Ectodermal cell (in vitro differentiated cells): ENCODE data around the gene ATP13A4.

Experiments
- H3K27ac ChIP-seq: 2 replicates; pipeline ENCODE4 v1.7.0; 2013; ENCODE audit warnings: mild to moderate bottlenecking, low read depth, low read length; ENCODE audit not compliant: insufficient read depth, poor library complexity, severe bottlenecking
- H3K27me3 ChIP-seq: 2 replicates; pipeline ENCODE4 v1.7.0; 2013; ENCODE audit warnings: mild to moderate bottlenecking, low read length; ENCODE audit not compliant: insufficient read depth, control insufficient read depth, poor library complexity, severe bottlenecking
- H3K36me3 ChIP-seq: one replicate; pipeline ENCODE4 v1.7.0; 2013; ENCODE audit warnings: low read length; ENCODE audit not compliant: control insufficient read depth, insufficient read depth
- H3K4me1 ChIP-seq: one replicate; pipeline ENCODE4 v1.7.0; 2013; ENCODE audit warnings: low read length; ENCODE audit not compliant: control insufficient read depth, insufficient read depth
- H3K4me3 ChIP-seq: 2 replicates; pipeline ENCODE4 v1.7.0; 2013; ENCODE audit warnings: low read depth, low read length, control low read depth; ENCODE audit not compliant: insufficient read depth
- H3K9me3 ChIP-seq: 2 replicates; pipeline ENCODE4 v1.7.0; 2013; ENCODE audit warnings: mild to moderate bottlenecking, low read length, moderate library complexity; ENCODE audit not compliant: control insufficient read depth
- WGBS, 2 experiments: methylation state at CpG; one replicate each; pipeline ENCODE4 v1.1.7; 2013; ENCODE audit warnings: missing lambda C conversion rate in 2 of 2; 5-methylcytosine and 5-hydroxymethylcytosine counted together

ATP13A4 gene

DNA sequence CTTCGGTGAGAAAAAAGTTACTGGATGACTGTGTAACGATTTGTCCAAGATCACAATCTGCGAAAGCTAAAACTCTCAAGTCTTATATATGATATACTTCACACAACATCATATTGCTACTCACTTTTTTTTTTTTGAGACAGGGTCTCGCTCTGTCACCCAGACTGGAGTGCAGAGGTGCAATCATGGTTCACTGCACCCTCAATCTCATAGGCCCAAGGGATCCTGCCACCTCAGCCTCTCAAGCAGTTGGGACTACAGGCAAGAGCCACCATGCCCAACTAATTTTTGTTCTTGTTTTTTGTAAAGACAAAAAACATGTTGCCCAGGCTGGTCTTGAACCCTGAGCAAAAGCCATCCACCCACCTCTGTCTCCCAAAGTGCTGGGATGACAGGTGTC lies 5.4 kb upstream of the ATP13A4 start:
- H3K36me3 ChIP-seq: no peaks in the 10 kb centered on the region
- peaks cover under 1% of the 10 kb centered on the region for H3K4me1 ChIP-seq
- no peak overlapping the region for H3K27ac ChIP-seq
- no peaks in the 10 kb centered on the region for H3K27me3 ChIP-seq
- WGBS, 2 experiments: 91 to 96% methylated on average over 4 of the region's 4 CpGs
- no peaks in the 10 kb centered on the region for H3K9me3 ChIP-seq
- no peak overlapping the region for H3K4me3 ChIP-seq

DNA sequence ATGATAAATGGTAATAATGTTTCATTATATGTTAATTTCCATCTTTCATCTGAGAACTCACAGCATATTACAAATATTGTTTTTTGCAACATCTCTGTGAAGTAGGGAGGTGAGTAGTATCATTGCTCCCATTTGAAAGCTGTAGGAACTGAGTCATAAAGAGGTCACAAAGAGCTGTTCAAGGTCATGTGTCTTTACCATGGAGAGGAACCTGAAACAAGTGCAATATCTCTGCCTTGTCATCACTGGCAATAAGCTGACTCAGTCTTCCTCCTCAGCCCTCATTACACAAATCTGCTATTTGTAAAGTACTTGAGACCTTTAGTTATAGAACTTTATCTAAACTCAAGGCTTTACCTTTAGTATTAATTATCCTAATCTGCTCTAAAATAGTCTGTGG lies 4.4 kb upstream of the ATP13A4 start:
- H3K36me3 ChIP-seq: no peaks in the 10 kb centered on the region
- H3K4me3 ChIP-seq: no peak overlapping the region
- peaks cover 6% of the 10 kb centered on the region for H3K4me1 ChIP-seq
- H3K9me3 ChIP-seq: no peaks in the 10 kb centered on the region
- no peak overlapping the region for H3K27ac ChIP-seq
- H3K27me3 ChIP-seq: no peaks in the 10 kb centered on the region

DNA sequence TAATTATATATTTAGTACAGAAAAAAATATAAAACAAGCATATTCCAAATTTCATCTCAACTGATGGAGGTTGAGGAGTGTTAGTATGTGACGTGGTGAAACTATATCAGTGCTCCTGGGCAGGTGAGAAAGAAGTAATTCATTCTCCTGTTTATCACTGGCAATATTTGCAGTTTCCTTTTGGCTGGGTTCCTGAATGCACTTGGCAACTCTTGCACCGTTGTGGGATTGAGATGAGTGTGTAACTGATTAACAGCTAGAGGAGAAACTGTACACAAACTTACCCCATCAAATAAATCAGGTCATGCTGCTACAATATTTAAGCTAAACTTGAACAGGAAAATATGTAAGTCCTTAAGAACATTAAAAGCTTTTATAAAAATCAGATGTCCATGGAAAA lies 2.1 kb upstream of the ATP13A4 start:
- Histone ChIP-seq H3K4me1 (peaks cover 6% of the 10 kb centered on the region), H3K36me3 (no peaks in the 10 kb centered on the region), H3K27me3 (no peaks in the 10 kb centered on the region), H3K9me3 (no peaks in the 10 kb centered on the region), H3K27ac (no peak overlapping the region), H3K4me3 (no peak overlapping the region)
- WGBS, 2 experiments: 71 to 100% methylated on average over 1 of the region's 2 CpGs

DNA sequence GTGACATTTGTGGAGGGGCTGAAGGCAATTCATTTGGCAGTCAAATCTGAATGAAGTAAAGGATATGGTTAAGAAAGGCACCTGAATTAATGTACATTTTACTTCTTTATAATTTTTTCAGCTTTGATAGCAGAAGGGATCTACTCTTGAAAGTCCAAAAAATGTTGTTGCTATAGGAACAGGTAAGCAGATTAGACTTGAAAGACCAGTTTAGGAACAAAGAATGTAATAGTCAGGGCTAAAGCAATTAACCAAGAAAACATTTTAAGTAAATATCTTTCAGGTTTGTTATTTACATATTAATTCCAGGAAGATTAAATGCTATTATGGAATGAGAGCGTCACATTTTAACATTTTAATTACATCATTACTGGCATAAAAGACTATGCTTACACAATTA lies 1.1 kb downstream of the ATP13A4 start:
- WGBS, 2 experiments: no CpG with 5 or more reads among the region's 1 CpG
- Histone ChIP-seq H3K27ac (no peak overlapping the region), H3K9me3 (no peaks in the 10 kb centered on the region), H3K4me3 (no peak overlapping the region), H3K27me3 (no peaks in the 10 kb centered on the region), H3K4me1 (peaks cover 6% of the 10 kb centered on the region), H3K36me3 (no peaks in the 10 kb centered on the region)

DNA sequence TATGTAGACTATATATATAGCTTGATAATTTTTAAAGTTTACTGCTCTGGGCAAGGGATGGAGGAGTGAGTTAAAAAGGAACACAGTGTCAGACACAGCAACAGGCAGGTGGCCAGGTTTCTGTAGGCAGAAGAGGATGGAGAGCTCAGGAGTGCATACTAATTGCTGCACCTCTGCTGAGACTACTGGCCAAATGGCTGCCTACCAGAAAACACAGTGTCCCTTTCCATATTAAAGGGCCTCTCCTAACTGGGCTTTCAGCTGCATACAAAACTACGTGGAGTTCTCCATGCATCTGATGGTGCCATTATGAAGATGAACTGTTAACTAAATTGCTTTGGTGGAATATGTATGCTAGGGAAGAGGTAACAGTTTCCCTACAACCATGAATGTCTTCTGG lies 1.8 kb downstream of the ATP13A4 start:
- H3K4me1 ChIP-seq: peaks cover 10% of the 10 kb centered on the region
- no peaks in the 10 kb centered on the region for H3K36me3 ChIP-seq
- no peaks in the 10 kb centered on the region for H3K27me3 ChIP-seq
- WGBS, 2 experiments: 89% methylated on average over 1 of the region's 1 CpG
- H3K27ac ChIP-seq: no peak overlapping the region
- no peak overlapping the region for H3K4me3 ChIP-seq
- H3K9me3 ChIP-seq: no peaks in the 10 kb centered on the region

DNA sequence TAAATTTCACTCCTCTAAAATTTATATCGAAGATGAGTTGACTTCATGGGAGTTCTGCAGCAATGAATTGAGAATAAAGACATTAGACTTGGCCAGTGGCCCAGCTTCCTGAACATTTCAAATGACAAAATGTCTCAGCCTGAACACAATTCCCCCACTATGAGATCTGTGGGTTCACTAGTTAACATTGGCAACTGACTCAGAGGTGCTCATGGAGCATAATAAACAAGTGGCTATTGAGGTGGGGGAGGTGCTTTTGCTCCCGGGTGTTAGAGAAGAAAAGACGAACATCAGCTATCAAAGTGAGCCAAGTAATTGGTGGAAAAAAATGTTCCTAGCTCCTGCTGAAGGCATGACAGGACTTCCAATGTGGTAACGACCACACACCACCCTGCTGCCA lies 6.3 kb downstream of the ATP13A4 start:
- no peaks in the 10 kb centered on the region for H3K36me3 ChIP-seq
- no peaks in the 10 kb centered on the region for H3K27me3 ChIP-seq
- no peak overlapping the region for H3K4me3 ChIP-seq
- H3K27ac ChIP-seq: no peak overlapping the region
- H3K9me3 ChIP-seq: no peaks in the 10 kb centered on the region
- 79 to 82% methylated on average over 4 of the region's 4 CpGs for WGBS, 2 experiments
- H3K4me1 ChIP-seq: peaks cover 4% of the 10 kb centered on the region

DNA sequence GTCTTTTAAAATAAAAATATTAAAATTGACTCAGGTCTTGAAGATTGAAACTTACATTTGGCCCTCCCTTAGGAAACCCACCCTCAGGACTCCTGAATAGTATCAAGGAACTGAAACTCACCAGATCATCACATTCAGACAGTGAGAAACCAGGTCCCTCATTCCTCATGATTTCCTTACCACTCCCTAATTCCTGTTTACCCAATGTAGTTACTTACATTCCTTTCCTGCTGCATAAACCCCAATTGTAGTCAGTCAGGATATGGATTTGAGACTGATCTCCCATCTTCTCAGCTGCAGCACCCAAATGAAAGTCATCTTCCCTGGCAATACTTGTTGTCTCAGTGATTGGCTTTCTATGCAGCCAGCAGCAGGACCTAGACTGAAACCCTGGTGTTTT lies 8.6 kb downstream of the ATP13A4 start:
- Histone ChIP-seq H3K27me3 (no peaks in the 10 kb centered on the region), H3K4me3 (no peak overlapping the region), H3K4me1 (peaks cover 4% of the 10 kb centered on the region), H3K27ac (no peak overlapping the region), H3K36me3 (no peaks in the 10 kb centered on the region), H3K9me3 (no peaks in the 10 kb centered on the region)

DNA sequence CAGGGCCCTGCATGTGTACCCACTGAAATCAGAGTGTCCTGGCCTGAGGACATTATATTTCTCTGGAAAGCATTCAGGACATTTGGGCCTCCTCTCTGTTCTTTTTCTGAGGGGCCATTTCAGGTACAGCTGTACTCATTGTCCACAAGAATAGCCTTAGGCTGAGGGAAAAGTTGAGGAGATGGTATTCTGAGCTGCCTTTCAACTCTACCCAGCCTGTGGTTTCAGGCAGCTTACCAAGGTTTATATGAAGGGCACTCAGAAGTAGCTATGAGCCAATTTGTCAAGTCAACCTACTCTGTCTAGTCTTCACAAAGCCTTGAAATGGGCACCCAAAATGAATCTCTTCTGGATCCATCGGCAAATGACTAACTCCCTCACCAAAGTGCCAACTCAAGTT lies 9.4 kb downstream of the ATP13A4 start:
- peaks cover 4% of the 10 kb centered on the region for H3K4me1 ChIP-seq
- H3K36me3 ChIP-seq: no peaks in the 10 kb centered on the region
- no peak overlapping the region for H3K4me3 ChIP-seq
- no peak overlapping the region for H3K27ac ChIP-seq
- H3K9me3 ChIP-seq: no peaks in the 10 kb centered on the region
- H3K27me3 ChIP-seq: no peaks in the 10 kb centered on the region
- WGBS, 2 experiments: 95 to 97% methylated on average over 1 of the region's 1 CpG

DNA sequence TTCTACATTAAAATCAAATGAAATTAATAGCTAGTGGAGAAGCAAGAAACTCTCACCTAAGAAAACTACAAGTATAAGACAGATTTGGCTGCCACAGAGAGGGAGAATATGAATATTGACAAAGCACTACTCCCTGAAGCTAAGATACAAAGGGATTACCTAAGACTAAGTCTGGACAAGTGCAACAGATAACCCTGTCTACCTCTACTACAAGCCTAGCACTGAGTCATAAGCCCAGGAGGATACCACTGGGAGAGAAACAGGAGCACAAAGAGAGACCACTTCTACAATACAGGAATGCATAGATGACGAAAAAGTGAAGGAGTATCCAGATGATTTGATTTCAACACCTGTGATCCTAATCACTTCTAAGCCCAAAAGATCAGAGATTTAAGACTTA lies 10.4 kb downstream of the ATP13A4 start:
- Histone ChIP-seq H3K27ac (no peak overlapping the region), H3K9me3 (no peaks in the 10 kb centered on the region), H3K27me3 (no peaks in the 10 kb centered on the region), H3K4me3 (no peak overlapping the region), H3K36me3 (no peaks in the 10 kb centered on the region), H3K4me1 (peaks cover 4% of the 10 kb centered on the region)
- 93 to 100% methylated on average over 1 of the region's 1 CpG for WGBS, 2 experiments

DNA sequence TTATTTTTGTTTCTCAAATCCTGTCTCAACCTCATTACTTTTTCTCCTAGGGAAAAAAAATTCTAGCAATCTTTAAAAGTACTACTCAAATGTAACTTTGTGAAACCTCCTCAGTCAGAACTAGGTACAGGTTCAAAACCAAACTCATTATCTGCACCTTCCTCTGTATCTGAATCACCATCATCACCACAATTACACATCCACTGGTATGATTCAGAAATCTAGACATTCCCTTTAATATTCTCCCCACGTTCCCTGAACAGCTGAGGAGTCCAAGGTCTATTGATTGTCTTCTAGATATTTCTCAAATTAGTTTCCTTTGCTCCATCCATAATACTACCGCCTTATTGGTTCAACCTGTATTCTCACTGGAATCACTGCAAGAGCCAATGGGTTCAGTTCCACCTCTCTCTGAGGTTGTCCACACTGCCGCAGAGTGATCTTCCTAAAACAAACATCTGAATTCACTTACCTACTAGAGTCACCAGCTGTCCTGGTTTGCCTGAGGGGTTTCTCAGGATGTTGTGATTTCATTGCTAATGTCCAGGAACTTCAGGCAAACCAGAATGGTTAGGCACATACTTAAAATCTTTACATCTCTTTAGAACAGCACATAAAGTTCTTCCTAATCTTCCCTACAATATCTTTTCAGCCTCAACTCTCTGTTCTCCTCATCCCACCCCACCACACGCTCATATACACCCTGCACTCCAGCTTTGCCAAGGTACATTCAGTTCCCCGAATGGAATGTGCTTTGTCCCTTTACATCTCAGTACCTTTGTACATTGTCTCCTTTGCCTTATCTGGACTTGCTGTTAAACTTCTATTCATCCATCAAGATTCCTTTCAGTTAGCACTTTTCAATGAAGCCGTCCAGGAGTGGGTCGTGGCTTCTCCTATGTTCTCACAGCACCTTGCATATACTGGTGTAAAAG lies 24.2 kb downstream of the ATP13A4 start:
- Histone ChIP-seq H3K27ac (no peak overlapping the region), H3K4me1 (no peaks in the 10 kb centered on the region), H3K27me3 (no peaks in the 10 kb centered on the region), H3K9me3 (no peaks in the 10 kb centered on the region), H3K4me3 (no peak overlapping the region), H3K36me3 (no peaks in the 10 kb centered on the region)
- 90 to 94% methylated on average over 7 of the region's 7 CpGs for WGBS, 2 experiments
